Adrenal gland (tissue), 12 donors: ENCODE results near the gene CARM1. TPM values are rescaled to one million over a fixed set of nuclear protein-coding genes. Genes with fewer than 3 reads are reported as not detected.
"Not testable (repeated sequence)": the region's sequence is repeated elsewhere in the genome, so short reads cannot be mapped to it uniquely, and the experiment has no call there.

Source experiments
- DNase-seq, 7 donors: peaks; one replicate each; pipeline ENCODE4 v3.0.0-alpha.2; 2019 to 2020
- H3K27ac ChIP-seq, 5 donors: fragments of 200-600 bp; sonication (generic) in 4 of 5; 1 replicate in 3 of 5; 2 replicates in 2 of 5; pipeline versions ENCODE4 v1.5.1 to v1.8.0; 2016 to 2020; ENCODE audit warnings: mild to moderate bottlenecking in 1 of 5
- H3K27me3 ChIP-seq: fragments of 200-600 bp; 2 replicates; pipeline ENCODE4 v1.8.0; 2021
- H3K36me3 ChIP-seq, 2 donors: fragments of 200-600 bp; replicated peaks in 1 of 2; 1 replicate in 1 of 2; 2 replicates in 1 of 2; pipeline versions ENCODE4 v1.5.1 to v1.8.0; 2018 to 2022
- H3K4me1 ChIP-seq, 2 donors: fragments of 200-600 bp; replicated peaks in 1 of 2; 1 replicate in 1 of 2; 2 replicates in 1 of 2; pipeline versions ENCODE4 v1.5.1 to v1.8.0; 2018 to 2021
- H3K4me3 ChIP-seq, 4 donors: fragments of 200-600 bp; sonication (generic) in 3 of 4; one replicate each; pipeline ENCODE4 v1.5.1; 2016 to 2018
- H3K9me3 ChIP-seq, 3 donors: fragments of 200-600 bp; sonication (generic) in 1 of 3; replicated peaks in 1 of 3; 1 replicate in 2 of 3; 2 replicates in 1 of 3; pipeline versions ENCODE4 v1.5.1 to v1.8.0; 2016 to 2021
- CTCF ChIP-seq, 6 experiments: fragments of 450-650 bp in 4 of 6; fragments of 200-600 bp in 2 of 6; sonication (generic) in 1 of 6; IDR thresholded peaks; 1 replicate in 5 of 6; 2 replicates in 1 of 6; pipeline versions ENCODE4 v1.5.1 to v1.8.0; 2016 to 2021; ENCODE audit warnings: antibody characterized with exemption in 6 of 6, mild to moderate bottlenecking in 2 of 6, moderate library complexity in 1 of 6
- POLR2A ChIP-seq, 2 donors: fragments of 450-650 bp; IDR thresholded peaks; one replicate each; pipeline ENCODE4 v1.6.1; 2017; ENCODE audit warnings: antibody characterized with exemption in 2 of 2, mild to moderate bottlenecking in 2 of 2, moderate library complexity in 1 of 2
- WGBS, 4 donors: extraction: QIAGEN DNeasy Blood & Tissue Kit in 2 of 4; methylation state at CpG; one replicate each; pipeline versions ENCODE4 v1.1.5 to v1.1.7; 2013 to 2017; 5-methylcytosine and 5-hydroxymethylcytosine counted together
- intact Hi-C, 2 donors: fragments of 100-400 bp; cut with DNase I; formaldehyde crosslinking; loops; one replicate each; pipeline versions ENCODE4 v1.14.1 to v1.15.0; 2022 to 2023
- polyA plus RNA-seq, 3 donors: library from polyadenylated mRNA; stranded (reverse); fragments of 200-250 nt in 2 of 3; fragments of 350-450 nt in 1 of 3; fragmentation: Illumina TruSeq in 1 of 3; extraction: RNeasy Lipid Tissue Mini Kit (QIAGEN cat#74804) in 1 of 3; gene quantifications; one replicate each; pipeline ENCODE4 v1.2.3, GENCODE V29; 2013 to 2014
- total RNA-seq, 9 donors: library from RNA; depleted of rRNA in 4 of 9; stranded (reverse); fragments of >200 nt in 4 of 9; fragments of 120-200 nt in 1 of 9; fragmentation: NEBNext Ultra II Directional in 1 of 9; extraction: Animal tissue kit (Norgen Biotek cat#: 25700) in 1 of 9; gene quantifications; one replicate each; pipeline versions ENCODE4 v1.1.0 to v1.2.4, GENCODE V29; 2013 to 2023
- donor health status: healthy with polysubstance abuse.
- donor health status: Bipolar disorder and iron deficiency.
- donor health status: DM: yes; HTN: yes; CAD: no.
- donor health status: DM: no; HTN: no; CAD: no.
- donor health status: DM: no; HTN: no; CAD: no.
- donor health status: DM: yes; HTN: yes; CAD: no.

The CARM1 gene
- total and polyA plus RNA-seq, 12 donors = 8.2 to 38.1 (median 21.6) TPM

GRCh38 chr19:10835754-10836478 is 35.4 kb upstream of the CARM1 start, which contains the start of gene TMED1:
TSS of gene TMED1 (minus strand) at chr19:10836212. CDS start at chr19:10836191, 21 bp downstream.
- H3K27me3 ChIP-seq = no peaks in the 10 kb centered on the region
- intact Hi-C loops = no loop called here
- no peaks in the 10 kb centered on the region for H3K9me3 ChIP-seq
- TF ChIP-seq POLR2A (IDR thresholded peaks at IDR 0.05) = peak; percentile 57 to 70
- TF ChIP-seq CTCF (IDR thresholded peaks at IDR 0.05) = peak; percentile 11 to 73 (median 46)
- peaks cover 6 to 14% of the 10 kb centered on the region in 2 donors for H3K4me1 ChIP-seq
- H3K36me3 ChIP-seq = peaks cover 0 to 29% of the 10 kb centered on the region in 2 donors
- H3K4me3 ChIP-seq = peak within 1 kb of the TSS in 3 of 4 donors; percentile 44 to 77 (median 61)
- peak within 1 kb of the TSS; percentile 91 to 99 (median 97) for H3K27ac ChIP-seq
- peak; percentile 100 for DNase-seq
- WGBS, 4 donors = 0 to 2% (median 0%) methylated on average over 26 to 50 of the region's 50 CpGs

GRCh38 chr19:10836479-10837330 is 34.6 kb upstream of the CARM1 start:
- Histone ChIP-seq H3K27ac (peak overlapping the region; percentile 91 to 99 (median 97)), H3K36me3 (peaks cover 0 to 22% of the 10 kb centered on the region in 2 donors), H3K4me1 (peaks cover 6 to 14% of the 10 kb centered on the region in 2 donors), H3K4me3 (peak overlapping the region in 3 of 4 donors; percentile 44 to 77 (median 61)), H3K27me3 (no peaks in the 10 kb centered on the region), H3K9me3 (no peaks in the 10 kb centered on the region)
- intact Hi-C loops = no loop called here
- TF ChIP-seq CTCF (IDR thresholded peaks at IDR 0.05) = no peak
- no peak for TF ChIP-seq POLR2A (IDR thresholded peaks at IDR 0.05)
- DNase-seq = peak; percentile 85 to 93 (median 89)
- WGBS, 4 donors = 32 to 44% (median 35%) methylated on average over 19 to 38 of the region's 38 CpGs

- DNase-seq, H3K27ac ChIP-seq, H3K9me3 ChIP-seq, intact Hi-C loops, H3K4me3 ChIP-seq, H3K27me3 ChIP-seq: not testable (repeated sequence)
- peaks cover 6 to 14% of the 10 kb centered on the region in 2 donors for H3K4me1 ChIP-seq
- H3K36me3 ChIP-seq = peaks cover 0 to 12% of the 10 kb centered on the region in 2 donors
- 92 to 99% (median 96%) methylated on average over 7 of the region's 7 CpGs for WGBS, 4 donors
These were observed 33.7 kb upstream of the CARM1 start for GRCh38 chr19:10837649-10838048.

- Histone ChIP-seq H3K9me3 (no peaks in the 10 kb centered on the region), H3K36me3 (peaks cover 0 to 5% of the 10 kb centered on the region in 2 donors), H3K4me1 (peaks cover 6 to 14% of the 10 kb centered on the region in 2 donors), H3K4me3 (no peak overlapping the region), H3K27me3 (no peaks in the 10 kb centered on the region), H3K27ac (no peak overlapping the region)
- WGBS, 4 donors = 86 to 87% (median 87%) methylated on average over 11 of the region's 11 CpGs
- DNase-seq = no peak
- intact Hi-C loops = no loop called here
- TF ChIP-seq POLR2A (IDR thresholded peaks at IDR 0.05) (no peak), CTCF (IDR thresholded peaks at IDR 0.05) (no peak)
These were observed 33.0 kb upstream of the CARM1 start for GRCh38 chr19:10838377-10838776.
